ENCODE results near the gene HMBS.

Gene HMBS

DNA sequence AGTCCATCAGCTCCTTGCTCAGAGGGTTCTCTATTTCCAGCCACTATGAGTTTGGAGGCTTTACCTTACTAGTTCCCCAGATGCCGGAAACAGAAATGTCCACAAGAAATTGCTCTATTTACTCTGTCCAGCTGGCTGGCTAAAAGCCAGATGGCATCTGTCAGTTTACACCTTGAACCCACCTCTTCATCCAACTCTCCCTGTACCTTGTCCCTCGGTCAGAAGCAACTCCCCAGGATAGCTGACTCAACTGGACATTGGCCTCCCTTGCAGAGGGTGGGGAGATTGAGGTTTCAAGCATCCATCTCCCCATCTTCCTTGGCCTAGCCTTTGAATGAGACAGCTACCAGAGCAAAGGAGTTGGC, 24.2 kb downstream of the HMBS start:
- no peak overlapping the region for H3K4me2 ChIP-seq (ENCODE audit: low read length)
- H2AFZ ChIP-seq (ENCODE audit: insufficient read depth, low read length, poor library complexity) = no peak overlapping the region
- H3K79me2 ChIP-seq (ENCODE audit: control insufficient read depth, insufficient read depth, low read length, poor library complexity) = peaks cover 2% of the 10 kb centered on the region
- no peak overlapping the region for H4K91ac ChIP-seq (ENCODE audit: low read depth, low read length)
- no peaks in the 10 kb centered on the region for H3K27me3 ChIP-seq (ENCODE audit: insufficient read depth, low read length)
- no peak overlapping the region for H3K23ac ChIP-seq (ENCODE audit: low read length)
- H3K36me3 ChIP-seq (ENCODE audit: control insufficient read depth in 1 of 2, insufficient read depth in 2 of 2, low read length in 2 of 2) = peaks cover 5 to 15% of the 10 kb centered on the region in 2 experiments
- no peak overlapping the region for H3K9ac ChIP-seq (ENCODE audit: low read length)
- H3K18ac ChIP-seq (ENCODE audit: low read length) = no peak overlapping the region
- H4K12ac ChIP-seq (ENCODE audit: low read depth, low read length) = no peak overlapping the region
- no peak overlapping the region for H2BK120ac ChIP-seq (ENCODE audit: insufficient read depth, low read length, poor library complexity)
- no peak overlapping the region for H2AK5ac ChIP-seq (ENCODE audit: low read length)
- no peak overlapping the region for H3K27ac ChIP-seq (ENCODE audit: low read depth, low read length)
- H3K14ac ChIP-seq (ENCODE audit: low read length) = no peak overlapping the region
- no peak overlapping the region for H2BK12ac ChIP-seq (ENCODE audit: low read length)
- no CpG with 5 or more reads among the region's 2 CpGs for WGBS (ENCODE audit: extremely low coverage, insufficient coverage, insufficient read length)
- peaks cover 1% of the 10 kb centered on the region for H3K9me3 ChIP-seq (ENCODE audit: insufficient read depth, low read depth, low read length)
- H3K4me1 ChIP-seq (ENCODE audit: control insufficient read depth in 1 of 2, insufficient read depth in 2 of 2, low read length in 2 of 2) = peaks cover 14 to 16% of the 10 kb centered on the region in 2 experiments
- no peak overlapping the region for H3K4me3 ChIP-seq (ENCODE audit: low read depth, low read length)
- H2BK5ac ChIP-seq (ENCODE audit: low read depth, low read length, poor library complexity) = no peak overlapping the region
- no peak for DNase-seq
- no peak overlapping the region for H4K8ac ChIP-seq (ENCODE audit: low read depth, low read length)
- peaks cover 4% of the 10 kb centered on the region for H3K79me1 ChIP-seq (ENCODE audit: low read length)
- no peak overlapping the region for H3K4ac ChIP-seq (ENCODE audit: low read depth, low read length)

DNA sequence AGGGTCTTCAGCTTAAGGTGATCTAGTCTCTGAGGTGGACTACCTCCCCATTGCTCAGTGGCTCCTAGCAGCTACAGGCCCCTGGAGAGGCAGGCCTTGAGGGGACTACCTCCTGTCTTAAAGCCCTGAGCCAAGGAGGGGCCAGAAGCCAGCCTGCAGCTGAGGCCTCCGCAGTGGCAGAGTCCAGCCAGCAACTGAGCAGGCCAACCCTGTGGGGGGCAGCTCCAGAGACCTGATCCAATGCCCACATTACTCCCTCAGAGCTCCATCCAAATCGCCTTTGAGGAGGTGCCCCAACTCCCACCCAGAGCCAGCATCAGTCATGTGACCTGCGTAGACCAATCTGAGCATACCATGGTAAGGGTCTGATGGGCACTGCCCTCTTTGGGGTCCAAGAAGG, 25.2 kb downstream of the HMBS start:
- H2BK120ac ChIP-seq (ENCODE audit: insufficient read depth, low read length, poor library complexity) = no peak overlapping the region
- no CpG with 5 or more reads among the region's 3 CpGs for WGBS (ENCODE audit: extremely low coverage, insufficient coverage, insufficient read length)
- H2BK5ac ChIP-seq (ENCODE audit: low read depth, low read length, poor library complexity) = no peak overlapping the region
- H3K4me2 ChIP-seq (ENCODE audit: low read length) = no peak overlapping the region
- no peak overlapping the region for H3K4ac ChIP-seq (ENCODE audit: low read depth, low read length)
- H2AK5ac ChIP-seq (ENCODE audit: low read length) = no peak overlapping the region
- no peak overlapping the region for H3K23ac ChIP-seq (ENCODE audit: low read length)
- H3K9ac ChIP-seq (ENCODE audit: low read length) = no peak overlapping the region
- H3K36me3 ChIP-seq (ENCODE audit: control insufficient read depth in 1 of 2, insufficient read depth in 2 of 2, low read length in 2 of 2) = peaks cover 10 to 20% of the 10 kb centered on the region in 2 experiments
- peaks cover 2% of the 10 kb centered on the region for H3K79me2 ChIP-seq (ENCODE audit: control insufficient read depth, insufficient read depth, low read length, poor library complexity)
- H4K91ac ChIP-seq (ENCODE audit: low read depth, low read length) = no peak overlapping the region
- H4K8ac ChIP-seq (ENCODE audit: low read depth, low read length) = no peak overlapping the region
- no peak overlapping the region for H3K18ac ChIP-seq (ENCODE audit: low read length)
- H2AFZ ChIP-seq (ENCODE audit: insufficient read depth, low read length, poor library complexity) = no peak overlapping the region
- DNase-seq = no peak
- no peak overlapping the region for H3K27ac ChIP-seq (ENCODE audit: low read depth, low read length)
- no peak overlapping the region for H3K4me3 ChIP-seq (ENCODE audit: low read depth, low read length)
- H3K9me3 ChIP-seq (ENCODE audit: insufficient read depth, low read depth, low read length) = peaks cover 1% of the 10 kb centered on the region
- H4K12ac ChIP-seq (ENCODE audit: low read depth, low read length) = no peak overlapping the region
- H3K14ac ChIP-seq (ENCODE audit: low read length) = no peak overlapping the region
- no peaks in the 10 kb centered on the region for H3K27me3 ChIP-seq (ENCODE audit: insufficient read depth, low read length)
- H3K4me1 ChIP-seq (ENCODE audit: control insufficient read depth in 1 of 2, insufficient read depth in 2 of 2, low read length in 2 of 2) = peaks cover 14 to 16% of the 10 kb centered on the region in 2 experiments
- no peak overlapping the region for H2BK12ac ChIP-seq (ENCODE audit: low read length)
- peaks cover 4% of the 10 kb centered on the region for H3K79me1 ChIP-seq (ENCODE audit: low read length)

DNA sequence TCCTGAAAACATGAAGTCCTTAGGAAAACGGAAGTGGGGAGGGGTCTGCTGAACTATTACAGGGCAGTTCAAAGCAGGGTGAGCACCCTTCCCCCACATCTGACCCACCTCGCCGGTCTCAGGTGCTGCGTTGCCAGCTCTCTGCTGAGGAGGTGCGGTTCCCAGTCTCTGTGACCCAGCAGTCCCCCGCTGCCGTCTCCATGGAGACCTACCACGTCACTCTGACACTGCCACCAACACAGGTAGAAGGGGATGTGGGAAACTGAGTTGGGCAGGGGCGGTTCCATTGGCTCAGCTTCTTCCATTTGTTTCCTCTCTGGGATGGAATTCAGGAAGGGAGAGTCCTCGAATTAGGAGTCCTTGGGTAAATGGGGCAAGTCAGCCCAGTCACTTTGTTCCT, 25.8 kb downstream of the HMBS start:
- Histone ChIP-seq H3K4me3 (ENCODE audit: low read depth, low read length) (no peak overlapping the region), H2BK12ac (ENCODE audit: low read length) (no peak overlapping the region), H4K8ac (ENCODE audit: low read depth, low read length) (no peak overlapping the region), H3K36me3 (ENCODE audit: control insufficient read depth in 1 of 2, insufficient read depth in 2 of 2, low read length in 2 of 2) (peaks cover 10 to 20% of the 10 kb centered on the region in 2 experiments), H3K9ac (ENCODE audit: low read length) (no peak overlapping the region), H4K12ac (ENCODE audit: low read depth, low read length) (no peak overlapping the region), H3K14ac (ENCODE audit: low read length) (no peak overlapping the region), H3K27ac (ENCODE audit: low read depth, low read length) (no peak overlapping the region), H3K23ac (ENCODE audit: low read length) (no peak overlapping the region), H3K79me1 (ENCODE audit: low read length) (peaks cover 4% of the 10 kb centered on the region), H3K4me2 (ENCODE audit: low read length) (no peak overlapping the region), H3K9me3 (ENCODE audit: insufficient read depth, low read depth, low read length) (peaks cover 1% of the 10 kb centered on the region), H3K27me3 (ENCODE audit: insufficient read depth, low read length) (no peaks in the 10 kb centered on the region), H3K18ac (ENCODE audit: low read length) (no peak overlapping the region), H4K91ac (ENCODE audit: low read depth, low read length) (no peak overlapping the region), H3K4ac (ENCODE audit: low read depth, low read length) (no peak overlapping the region), H3K4me1 (ENCODE audit: control insufficient read depth in 1 of 2, insufficient read depth in 2 of 2, low read length in 2 of 2) (peaks cover 14 to 16% of the 10 kb centered on the region in 2 experiments), H2BK5ac (ENCODE audit: low read depth, low read length, poor library complexity) (no peak overlapping the region), H3K79me2 (ENCODE audit: control insufficient read depth, insufficient read depth, low read length, poor library complexity) (peaks cover 2% of the 10 kb centered on the region), H2AK5ac (ENCODE audit: low read length) (no peak overlapping the region), H2BK120ac (ENCODE audit: insufficient read depth, low read length, poor library complexity) (no peak overlapping the region), H2AFZ (ENCODE audit: insufficient read depth, low read length, poor library complexity) (no peak overlapping the region)
- no peak for DNase-seq
- WGBS (ENCODE audit: extremely low coverage, insufficient coverage, insufficient read length) = no CpG with 5 or more reads among the region's 10 CpGs

DNA sequence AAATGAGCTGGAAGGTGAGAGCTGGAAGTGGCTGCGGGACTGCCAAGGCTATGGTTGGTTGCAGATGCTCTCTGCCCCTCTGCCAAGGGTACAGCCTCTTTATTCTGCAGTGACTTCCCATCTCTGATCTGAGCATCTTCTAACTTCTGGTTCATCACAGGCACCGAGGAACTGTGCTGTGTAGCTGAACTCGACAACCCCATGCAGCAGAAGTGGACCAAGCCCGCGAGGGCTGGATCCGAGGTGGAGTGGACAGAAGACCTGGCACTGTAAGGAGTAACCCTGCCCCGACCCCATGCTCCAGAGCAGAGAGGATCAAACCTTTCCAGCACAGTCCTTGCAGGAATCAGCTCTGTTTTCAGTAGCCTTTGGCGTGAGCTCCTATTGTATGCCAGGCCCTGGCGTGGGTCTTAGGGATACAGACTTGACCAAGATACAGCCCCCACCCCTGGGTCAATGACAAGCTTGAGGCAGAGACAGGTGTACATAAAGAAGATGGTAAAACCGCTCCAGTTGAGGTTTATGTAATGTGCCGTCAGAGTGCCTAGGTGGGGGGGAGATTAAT, 26.8 kb downstream of the HMBS start:
- H2BK12ac ChIP-seq (ENCODE audit: low read length) = no peak overlapping the region
- H3K27me3 ChIP-seq (ENCODE audit: insufficient read depth, low read length) = no peaks in the 10 kb centered on the region
- peaks cover 4% of the 10 kb centered on the region for H3K79me1 ChIP-seq (ENCODE audit: low read length)
- no CpG with 5 or more reads among the region's 11 CpGs for WGBS (ENCODE audit: extremely low coverage, insufficient coverage, insufficient read length)
- H4K91ac ChIP-seq (ENCODE audit: low read depth, low read length) = no peak overlapping the region
- no peak overlapping the region for H4K12ac ChIP-seq (ENCODE audit: low read depth, low read length)
- peaks cover 1% of the 10 kb centered on the region for H3K9me3 ChIP-seq (ENCODE audit: insufficient read depth, low read depth, low read length)
- no peak overlapping the region for H3K9ac ChIP-seq (ENCODE audit: low read length)
- no peak overlapping the region for H3K27ac ChIP-seq (ENCODE audit: low read depth, low read length)
- H3K18ac ChIP-seq (ENCODE audit: low read length) = no peak overlapping the region
- H2AFZ ChIP-seq (ENCODE audit: insufficient read depth, low read length, poor library complexity) = no peak overlapping the region
- no peak overlapping the region for H3K23ac ChIP-seq (ENCODE audit: low read length)
- H3K4ac ChIP-seq (ENCODE audit: low read depth, low read length) = no peak overlapping the region
- peaks cover 2% of the 10 kb centered on the region for H3K79me2 ChIP-seq (ENCODE audit: control insufficient read depth, insufficient read depth, low read length, poor library complexity)
- no peak for DNase-seq
- no peak overlapping the region for H4K8ac ChIP-seq (ENCODE audit: low read depth, low read length)
- H2AK5ac ChIP-seq (ENCODE audit: low read length) = no peak overlapping the region
- no peak overlapping the region for H3K4me2 ChIP-seq (ENCODE audit: low read length)
- peaks cover 14 to 20% of the 10 kb centered on the region in 2 experiments for H3K36me3 ChIP-seq (ENCODE audit: control insufficient read depth in 1 of 2, insufficient read depth in 2 of 2, low read length in 2 of 2)
- no peak overlapping the region for H3K14ac ChIP-seq (ENCODE audit: low read length)
- H2BK5ac ChIP-seq (ENCODE audit: low read depth, low read length, poor library complexity) = no peak overlapping the region
- no peak overlapping the region for H2BK120ac ChIP-seq (ENCODE audit: insufficient read depth, low read length, poor library complexity)
- H3K4me3 ChIP-seq (ENCODE audit: low read depth, low read length) = no peak overlapping the region
- peaks cover 13 to 15% of the 10 kb centered on the region in 2 experiments for H3K4me1 ChIP-seq (ENCODE audit: control insufficient read depth in 1 of 2, insufficient read depth in 2 of 2, low read length in 2 of 2)

All from trophoblast cell (in vitro differentiated cells and primary cell).